SK-N-SH (cell line): Measurements from ENCODE around the gene ISYNA1. TPM values are rescaled to one million over a fixed set of nuclear protein-coding genes. Genes with fewer than 3 reads are reported as not detected.

ENCODE experiments used
- CTCF ChIA-PET: fragments of 300-600, 350-600 bp; formaldehyde crosslinking; extraction: SDS; loops from one replicate; lab custom pipeline; 2021; lab: Yijun Ruan, JAX
- POLR2A ChIA-PET: fragments of 350-600 bp; sonication (Branson Sonifier 250); formaldehyde crosslinking; extraction: SDS; loops from one replicate; lab custom pipeline; 2020; ENCODE audit warnings: antibody characterized with exemption, inconsistent platforms; lab: Yijun Ruan, JAX
- DNase-seq: peaks from one replicate; pipeline ENCODE4 v3.0.0; 2012
- H2AFZ ChIP-seq: fragments of 200-600 bp; sonication (generic); 2 replicates; pipeline ENCODE4 v1.8.1; 2016; ENCODE audit warnings: antibody characterized with exemption, mild to moderate bottlenecking, low read depth
- H3F3A ChIP-seq: fragments of 200-600 bp; sonication (generic); replicated peaks from 2 replicates; pipeline ENCODE3; 2016; ENCODE audit warnings: antibody characterized with exemption, mild to moderate bottlenecking; ENCODE audit not compliant: insufficient read depth
- H3K27ac ChIP-seq, 2 experiments: fragments of 200-500 bp in 1 of 2; fragments of 200-600 bp in 1 of 2; sonication (Bioruptor generic) in 1 of 2; sonication (generic), shearing (Covaris generic) in 1 of 2; 2 replicates each; pipeline versions ENCODE4 v1.5.1 to v1.6.1; 2014 to 2016; ENCODE audit warnings: low read depth in 2 of 2, inconsistent platforms in 1 of 2, low read length in 1 of 2, mild to moderate bottlenecking in 1 of 2, mixed read lengths in 1 of 2
- H3K27me3 ChIP-seq: fragments of 200-600 bp; sonication (generic), shearing (Covaris generic); 2 replicates; pipeline ENCODE4 v1.6.1; 2016; ENCODE audit warnings: mixed run types; ENCODE audit not compliant: insufficient read depth
- H3K36me3 ChIP-seq, 2 experiments: fragments of 200-500 bp in 1 of 2; fragments of 200-600 bp in 1 of 2; sonication (Bioruptor generic) in 1 of 2; sonication (generic) in 1 of 2; replicated peaks in 1 of 2; 2 replicates each; pipeline versions ENCODE3 to v1.5.1; 2014 to 2016; ENCODE audit warnings: low read length in 1 of 2, mild to moderate bottlenecking in 1 of 2; ENCODE audit not compliant: insufficient read depth in 2 of 2, control insufficient read depth in 1 of 2
- H3K4me1 ChIP-seq, 2 experiments: fragments of 200-500 bp in 1 of 2; fragments of 200-600 bp in 1 of 2; sonication (Bioruptor generic) in 1 of 2; sonication (generic), shearing (Covaris generic) in 1 of 2; 2 replicates each; pipeline versions ENCODE4 v1.5.1 to v1.6.1; 2014 to 2016; ENCODE audit warnings: low read depth in 1 of 2, low read length in 1 of 2, mixed run types in 1 of 2; ENCODE audit not compliant: insufficient read depth in 2 of 2, control insufficient read depth in 1 of 2
- H3K4me2 ChIP-seq: fragments of 200-600 bp; sonication (generic), shearing (Covaris generic); 2 replicates; pipeline ENCODE4 v1.6.1; 2017; ENCODE audit warnings: mixed run types
- H3K4me3 ChIP-seq, 2 experiments: fragments of 200-500 bp in 1 of 2; fragments of 200-600 bp in 1 of 2; sonication (Bioruptor generic) in 1 of 2; sonication (generic), shearing (Covaris generic) in 1 of 2; 2 replicates each; pipeline versions ENCODE4 v1.5.1 to v1.8.1; 2014 to 2016; ENCODE audit warnings: low read depth in 2 of 2, inconsistent platforms in 1 of 2, low read length in 1 of 2, mild to moderate bottlenecking in 1 of 2, mixed read lengths in 1 of 2, moderate library complexity in 1 of 2
- H3K79me2 ChIP-seq: fragments of 200-600 bp; sonication (generic); 2 replicates; pipeline ENCODE4 v1.8.1; 2017; ENCODE audit warnings: mild to moderate bottlenecking; ENCODE audit not compliant: insufficient read depth
- H3K9ac ChIP-seq: fragments of 200-600 bp; sonication (generic); 2 replicates; pipeline ENCODE4 v1.6.1; 2017; ENCODE audit warnings: mixed run types
- H3K9me2 ChIP-seq: fragments of 200-600 bp; sonication (generic); 2 replicates; pipeline ENCODE4 v1.6.1; 2017; ENCODE audit warnings: mixed run types
- H3K9me3 ChIP-seq: fragments of 200-600 bp; sonication (generic); 2 replicates; pipeline ENCODE4 v1.6.1; 2017; ENCODE audit warnings: mixed run types, mild to moderate bottlenecking, moderate library complexity
- H4K20me1 ChIP-seq: fragments of 200-600 bp; sonication (generic); 2 replicates; pipeline ENCODE4 v1.6.1; 2017; ENCODE audit warnings: mild to moderate bottlenecking, mixed run types; ENCODE audit not compliant: insufficient read depth
- CHD2 ChIP-seq: fragments of 150-350 bp; IDR thresholded peaks from 2 replicates; pipeline ENCODE4 v1.6.1; 2018; ENCODE audit warnings: low read length; ENCODE audit not compliant: partially characterized antibody
- CTCF ChIP-seq: fragments of 200-600 bp; sonication (generic); IDR thresholded peaks from 2 replicates; pipeline ENCODE4 v1.6.1; 2017; ENCODE audit warnings: antibody characterized with exemption, mild to moderate bottlenecking, moderate library complexity
- EP300 ChIP-seq, 2 experiments: IDR thresholded peaks; 2 replicates each; pipeline versions ENCODE4 v1.4.0 to v1.6.1; 2012; ENCODE audit warnings: borderline replicate concordance in 1 of 2, low read depth in 1 of 2, low read length in 1 of 2
- FOXJ3 ChIP-seq: sonication (generic); formaldehyde crosslinking; IDR thresholded peaks from 2 replicates; pipeline ENCODE4 v1.5.1; 2020; ENCODE audit warnings: mild to moderate bottlenecking, missing genetic modification reagents
- FOXM1 ChIP-seq: IDR thresholded peaks from 2 replicates; pipeline ENCODE4 v1.4.0; 2012; ENCODE audit warnings: low read depth, mild to moderate bottlenecking
- GATA2 ChIP-seq: sonication (generic); formaldehyde crosslinking; IDR thresholded peaks from 2 replicates; pipeline ENCODE4 v1.5.0; 2020; ENCODE audit warnings: mild to moderate bottlenecking, missing genetic modification reagents
- IRF3 ChIP-seq: fragments of 150-350 bp; IDR thresholded peaks from 2 replicates; pipeline ENCODE4 v1.6.1; 2016; ENCODE audit warnings: mild to moderate bottlenecking, low read depth, low read length
- JUND ChIP-seq: IDR thresholded peaks from 2 replicates; pipeline ENCODE4 v1.4.0; 2012
- MAX ChIP-seq: IDR thresholded peaks from 2 replicates; pipeline ENCODE4 v1.4.0; 2012; ENCODE audit warnings: low read depth
- MEF2A ChIP-seq: IDR thresholded peaks from 2 replicates; pipeline ENCODE4 v1.4.0; 2012; ENCODE audit warnings: low read depth, borderline replicate concordance
- MXI1 ChIP-seq: IDR thresholded peaks from 2 replicates; pipeline ENCODE4 v1.6.1; 2012; ENCODE audit warnings: mild to moderate bottlenecking, low read depth, low read length, improper control_type of control experiment
- NRF1 ChIP-seq: IDR thresholded peaks from 2 replicates; pipeline ENCODE4 v1.6.1; 2012; ENCODE audit warnings: low read depth, mild to moderate bottlenecking, low read length
- POLR2AphosphoS5 ChIP-seq: IDR thresholded peaks from 2 replicates; pipeline ENCODE4 v1.6.1; 2012; ENCODE audit warnings: low read depth, low read length
- RAD21 ChIP-seq: IDR thresholded peaks from 2 replicates; pipeline ENCODE4 v1.6.1; 2012; ENCODE audit warnings: mild to moderate bottlenecking, low read length
- RCOR1 ChIP-seq: fragments of 150-350 bp; IDR thresholded peaks from 2 replicates; pipeline ENCODE4 v1.6.1; 2017; ENCODE audit warnings: antibody characterized with exemption, low read length
- RFX5 ChIP-seq: IDR thresholded peaks from 2 replicates; pipeline ENCODE4 v1.6.1; 2012; ENCODE audit warnings: mild to moderate bottlenecking, improper control_type of control experiment, low read length
- SMC3 ChIP-seq: IDR thresholded peaks from 2 replicates; pipeline ENCODE4 v1.6.1; 2012; ENCODE audit warnings: low read depth, low read length, improper control_type of control experiment
- TAF1 ChIP-seq: IDR thresholded peaks from 2 replicates; pipeline ENCODE4 v1.6.1; 2012; ENCODE audit warnings: low read depth, mild to moderate bottlenecking, low read length, moderate library complexity, borderline replicate concordance
- TEAD4 ChIP-seq: IDR thresholded peaks from 2 replicates; pipeline ENCODE4 v1.4.0; 2012; ENCODE audit warnings: mild to moderate bottlenecking, borderline replicate concordance; ENCODE audit not compliant: insufficient read depth
- WGBS: methylation state at CpG from one replicate; pipeline ENCODE4 v1.1.6; 2017; ENCODE audit warnings: low lambda C conversion rate; 5-methylcytosine and 5-hydroxymethylcytosine counted together
- polyA plus RNA-seq, 3 experiments: library from polyadenylated mRNA; depleted of rRNA; stranded (reverse); fragments of >200 nt; gene quantifications; 2 replicates each; pipeline ENCODE4 v1.2.3, GENCODE V29; 2012

ISYNA1 gene
- polyA plus RNA-seq, 1 of the 3 experiments (the other 2 are of a cell fraction) = 48.0 TPM

- peaks cover 0 to 8% of the 10 kb centered on the region in 2 experiments for H3K36me3 ChIP-seq
- no peak for DNase-seq
- 100% methylated on average over 1 of the region's 4 CpGs for WGBS
- H3F3A ChIP-seq = peaks cover 9% of the 10 kb centered on the region
- TF ChIP-seq MEF2A = no peak
- TF ChIP-seq IRF3 = no peak
- no peak for TF ChIP-seq TEAD4
- no peak for TF ChIP-seq FOXJ3 (CRISPR knock-in tag)
- no peak for TF ChIP-seq CHD2
- no peak for TF ChIP-seq JUND
- no peak for TF ChIP-seq SMC3
- no peak for TF ChIP-seq MAX
- no peak for TF ChIP-seq EP300 (IDR thresholded peaks at IDR 0.05; ENCODE audit: borderline replicate concordance in 1 of 2, low read depth in 1 of 2, low read length in 1 of 2)
- no peak for TF ChIP-seq CTCF
- H4K20me1 ChIP-seq = peaks cover 31% of the 10 kb centered on the region
- CTCF ChIA-PET = interaction anchor here (0.9 to 1.2 kb wide), 2 partner anchors 10 to 13 kb away, joined by 3 to 8 read pairs; no protein-coding TSS in a partner anchor
- H3K9me3 ChIP-seq = no peaks in the 10 kb centered on the region
- H3K27ac ChIP-seq = no peak overlapping the region
- H3K27me3 ChIP-seq = no peaks in the 10 kb centered on the region
- H3K9ac ChIP-seq = no peak overlapping the region
- H3K4me1 ChIP-seq = peaks cover 9 to 15% of the 10 kb centered on the region in 2 experiments; a peak in 3 of 4 replicates
- no peaks in the 10 kb centered on the region for H3K79me2 ChIP-seq
- no peak overlapping the region for H3K4me3 ChIP-seq
- no peaks in the 10 kb centered on the region for H3K9me2 ChIP-seq
- POLR2A ChIA-PET = no interaction called here
- no peak overlapping the region for H2AFZ ChIP-seq
- H3K4me2 ChIP-seq = no peak overlapping the region
These were observed 18.3 kb upstream of the ISYNA1 start for GRCh38 chr19:18456279-18456678.

GRCh38 chr19:18453269-18454024 lies 15.5 kb upstream of the ISYNA1 start:
- peaks cover 4 to 25% of the 10 kb centered on the region in 2 experiments for H3K36me3 ChIP-seq
- H4K20me1 ChIP-seq = peaks cover 9% of the 10 kb centered on the region
- no peak overlapping the region for H2AFZ ChIP-seq
- H3K4me2 ChIP-seq = no peak overlapping the region
- H3K27ac ChIP-seq = no peak overlapping the region
- no peak overlapping the region for H3K4me3 ChIP-seq
- POLR2A ChIA-PET = no interaction called here
- no peaks in the 10 kb centered on the region for H3F3A ChIP-seq
- H3K79me2 ChIP-seq = 0 out of 2 replicates have a peak, but pooled peaks cover 3% of the 10 kb centered on the region
- no peak overlapping the region for H3K9ac ChIP-seq
- 79% methylated on average over 10 of the region's 10 CpGs for WGBS
- H3K9me3 ChIP-seq = no peaks in the 10 kb centered on the region
- CTCF ChIA-PET = interaction anchor here (1.0 to 13.5 kb wide), 3 partner anchors 10 to 136 kb away, joined by 3 to 215 read pairs (median 4); partner anchors contain the start of gene REX1BD
- DNase-seq = no peak
- no peaks in the 10 kb centered on the region for H3K9me2 ChIP-seq
- no peaks in the 10 kb centered on the region for H3K27me3 ChIP-seq
- peaks cover 2 to 4% of the 10 kb centered on the region in 2 experiments; a peak in 1 of 4 replicates for H3K4me1 ChIP-seq
- TF ChIP-seq RCOR1 (no peak), RAD21 (no peak), FOXJ3 (CRISPR knock-in tag) (no peak), FOXM1 (no peak), NRF1 (no peak), TAF1 (no peak), MAX (no peak), IRF3 (no peak), GATA2 (CRISPR knock-in tag) (no peak), POLR2AphosphoS5 (no peak), MXI1 (no peak), RFX5 (no peak), MEF2A (no peak)
